ENCODE measurements around the gene OR6T1. TPM values are rescaled to one million over a fixed set of nuclear protein-coding genes. Genes with fewer than 3 reads are reported as not detected.

Gene OR6T1
- total RNA-seq = not detected

GRCh38 chr11:123943738-123944137 lies at the start of gene OR6T1:
Gene OR6T1, minus strand, starts transcription at chr11:123943838. Its CDS starts 0 bp downstream, at chr11:123943838.
- POLR2A ChIA-PET = no interaction called here
- no peaks in the 10 kb centered on the region for H3K36me3 Mint-ChIP-seq (ENCODE audit: low read depth)
- peaks cover 2% of the 10 kb centered on the region for H3K9me3 Mint-ChIP-seq
- DNase-seq = no peak
- H3K4me1 Mint-ChIP-seq = no peaks in the 10 kb centered on the region
- H3K27me3 Mint-ChIP-seq = no peaks in the 10 kb centered on the region
- H3K27ac Mint-ChIP-seq = no peak within 1 kb of the TSS
- CTCF ChIA-PET = no interaction called here
- no peak within 1 kb of the TSS for H3K4me3 Mint-ChIP-seq

- Mint-ChIP-seq H3K36me3 (ENCODE audit: low read depth) (no peaks in the 10 kb centered on the region), H3K27ac (no peak overlapping the region), H3K27me3 (peaks cover 2% of the 10 kb centered on the region), H3K4me3 (no peak overlapping the region), H3K9me3 (no peaks in the 10 kb centered on the region), H3K4me1 (no peaks in the 10 kb centered on the region)
- ChIA-PET POLR2A (no interaction called here), CTCF (interaction anchor here (0.6 kb wide), 1 partner anchor 1548 kb away, joined by 3 read pairs; no protein-coding TSS in a partner anchor)
- DNase-seq = no peak
Measured at GRCh38 chr11:123979311-123979710, 35.7 kb upstream of the OR6T1 start.

- H3K4me3 Mint-ChIP-seq = no peak within 1 kb of the TSS
- ChIA-PET CTCF (no interaction called here), POLR2A (no interaction called here)
Measured at GRCh38 chr11:123977731-123978347, 34.2 kb upstream of the OR6T1 start, which contains the start of gene OR10S1. Gene OR10S1, minus strand, starts transcription at chr11:123977781. Its CDS starts 117 bp downstream, at chr11:123977664.

GRCh38 chr11:123976770-123977560 lies 33.3 kb upstream of the OR6T1 start:
- Mint-ChIP-seq H3K4me3 (no peak overlapping the region), H3K4me1 (no peaks in the 10 kb centered on the region), H3K27ac (no peak overlapping the region), H3K36me3 (ENCODE audit: low read depth) (no peaks in the 10 kb centered on the region), H3K27me3 (peaks cover 2% of the 10 kb centered on the region), H3K9me3 (no peaks in the 10 kb centered on the region)
- POLR2A ChIA-PET = no interaction called here
- DNase-seq = no peak
- CTCF ChIA-PET = no interaction called here

More at GRCh38 chr11:123977731-123978347, 34.2 kb upstream of the OR6T1 start, which contains the start of gene OR10S1:
- H3K9me3 Mint-ChIP-seq = no peaks in the 10 kb centered on the region
- no peaks in the 10 kb centered on the region for H3K4me1 Mint-ChIP-seq
- no peak for DNase-seq
- H3K27ac Mint-ChIP-seq = no peak within 1 kb of the TSS
- no peaks in the 10 kb centered on the region for H3K36me3 Mint-ChIP-seq (ENCODE audit: low read depth)
- H3K27me3 Mint-ChIP-seq = peaks cover 2% of the 10 kb centered on the region

GRCh38 chr11:123973816-123974215 lies 30.2 kb upstream of the OR6T1 start:
- no peaks in the 10 kb centered on the region for H3K9me3 Mint-ChIP-seq
- CTCF ChIA-PET = no interaction called here
- DNase-seq = no peak
- H3K27me3 Mint-ChIP-seq = peaks cover 2% of the 10 kb centered on the region
- H3K27ac Mint-ChIP-seq = no peak overlapping the region
- no peaks in the 10 kb centered on the region for H3K36me3 Mint-ChIP-seq (ENCODE audit: low read depth)
- POLR2A ChIA-PET = no interaction called here
- no peak overlapping the region for H3K4me3 Mint-ChIP-seq
- no peaks in the 10 kb centered on the region for H3K4me1 Mint-ChIP-seq

GRCh38 chr11:123956752-123957151 lies 13.1 kb upstream of the OR6T1 start:
- H3K27me3 Mint-ChIP-seq = no peaks in the 10 kb centered on the region
- CTCF ChIA-PET = interaction anchor here (0.7 kb wide), 1 partner anchor 14 kb away, joined by 3 read pairs; no protein-coding TSS in a partner anchor
- H3K36me3 Mint-ChIP-seq (ENCODE audit: low read depth) = no peaks in the 10 kb centered on the region
- POLR2A ChIA-PET = no interaction called here
- no peaks in the 10 kb centered on the region for H3K9me3 Mint-ChIP-seq
- no peak overlapping the region for H3K4me3 Mint-ChIP-seq
- H3K27ac Mint-ChIP-seq = no peak overlapping the region
- no peak for DNase-seq
- H3K4me1 Mint-ChIP-seq = no peaks in the 10 kb centered on the region

GRCh38 chr11:123945132-123945531 lies 1.5 kb upstream of the OR6T1 start:
- POLR2A ChIA-PET = no interaction called here
- Mint-ChIP-seq H3K36me3 (ENCODE audit: low read depth) (no peaks in the 10 kb centered on the region), H3K27ac (no peak overlapping the region), H3K4me1 (no peaks in the 10 kb centered on the region), H3K27me3 (no peaks in the 10 kb centered on the region), H3K9me3 (no peaks in the 10 kb centered on the region), H3K4me3 (no peak overlapping the region)
- no peak for DNase-seq
- CTCF ChIA-PET = no interaction called here

GRCh38 chr11:123942413-123942812 lies 1.2 kb downstream of the OR6T1 start:
- POLR2A ChIA-PET = no interaction called here

GRCh38 chr11:123939317-123939716 lies 4.3 kb downstream of the OR6T1 start, which contains the start of gene OR4D5:
Gene OR4D5, plus strand, starts transcription at chr11:123939617. Its CDS starts 0 bp downstream, at chr11:123939617.
- Mint-ChIP-seq H3K4me1 (no peaks in the 10 kb centered on the region), H3K9me3 (peaks cover 2% of the 10 kb centered on the region), H3K27me3 (peaks cover 2% of the 10 kb centered on the region), H3K4me3 (no peak within 1 kb of the TSS), H3K36me3 (ENCODE audit: low read depth) (no peaks in the 10 kb centered on the region), H3K27ac (no peak within 1 kb of the TSS)
- DNase-seq = no peak
- ChIA-PET POLR2A (no interaction called here), CTCF (no interaction called here)

More at GRCh38 chr11:123942413-123942812, 1.2 kb downstream of the OR6T1 start:
- CTCF ChIA-PET = no interaction called here
- H3K9me3 Mint-ChIP-seq = peaks cover 2% of the 10 kb centered on the region
- H3K36me3 Mint-ChIP-seq (ENCODE audit: low read depth) = no peaks in the 10 kb centered on the region
- H3K27me3 Mint-ChIP-seq = no peaks in the 10 kb centered on the region
- no peak for DNase-seq
- no peak overlapping the region for H3K4me3 Mint-ChIP-seq
- no peaks in the 10 kb centered on the region for H3K4me1 Mint-ChIP-seq
- no peak overlapping the region for H3K27ac Mint-ChIP-seq

- Mint-ChIP-seq H3K4me3 (no peak overlapping the region), H3K9me3 (no peaks in the 10 kb centered on the region), H3K27me3 (peaks cover 3% of the 10 kb centered on the region), H3K27ac (no peak overlapping the region), H3K4me1 (no peaks in the 10 kb centered on the region), H3K36me3 (ENCODE audit: low read depth) (no peaks in the 10 kb centered on the region)
- DNase-seq = no peak
- ChIA-PET POLR2A (no interaction called here), CTCF (no interaction called here)
Measured at GRCh38 chr11:123924027-123924426, 19.6 kb downstream of the OR6T1 start.

- Mint-ChIP-seq H3K4me1 (no peaks in the 10 kb centered on the region), H3K4me3 (no peak overlapping the region), H3K9me3 (no peaks in the 10 kb centered on the region), H3K36me3 (ENCODE audit: low read depth) (no peaks in the 10 kb centered on the region), H3K27me3 (peaks cover 3% of the 10 kb centered on the region), H3K27ac (no peak overlapping the region)
- ChIA-PET POLR2A (no interaction called here), CTCF (no interaction called here)
- DNase-seq = no peak
Measured at GRCh38 chr11:123920943-123921342, 22.7 kb downstream of the OR6T1 start.

GRCh38 chr11:123905826-123906225 lies 37.8 kb downstream of the OR6T1 start:
- Mint-ChIP-seq H3K36me3 (ENCODE audit: low read depth) (no peaks in the 10 kb centered on the region), H3K4me1 (no peaks in the 10 kb centered on the region), H3K9me3 (no peaks in the 10 kb centered on the region), H3K27ac (no peak overlapping the region), H3K27me3 (peaks cover 4% of the 10 kb centered on the region), H3K4me3 (no peak overlapping the region)
- CTCF ChIA-PET = no interaction called here
- POLR2A ChIA-PET = no interaction called here
- no peak for DNase-seq

GRCh38 chr11:123904932-123905331 lies 38.7 kb downstream of the OR6T1 start:
- DNase-seq = no peak
- peaks cover 4% of the 10 kb centered on the region for H3K27me3 Mint-ChIP-seq
- CTCF ChIA-PET = no interaction called here
- no peak overlapping the region for H3K27ac Mint-ChIP-seq
- H3K36me3 Mint-ChIP-seq (ENCODE audit: low read depth) = no peaks in the 10 kb centered on the region
- POLR2A ChIA-PET = no interaction called here
- H3K4me3 Mint-ChIP-seq = no peak overlapping the region
- no peaks in the 10 kb centered on the region for H3K9me3 Mint-ChIP-seq
- H3K4me1 Mint-ChIP-seq = no peaks in the 10 kb centered on the region

Measured in activated CD4-positive, alpha-beta T cell treated with anti-CD3 and anti-CD28 coated beads, Interleukin-2, amount 10 ng/mL, durations not matched to agents 7 days and 5 days (primary cell).